HepG2 (cell line): ENCODE results near the gene MSANTD2. TPM values are rescaled to one million over a fixed set of nuclear protein-coding genes. Genes with fewer than 3 reads are reported as not detected.

Source experiments
- ATF7-NPFF ChIP-seq: sonication (generic); formaldehyde crosslinking; IDR thresholded peaks from 2 replicates; pipeline ENCODE4 v1.8.1; 2023; ENCODE audit warnings: mild to moderate bottlenecking, low read depth, missing genetic modification reagents, moderate library complexity
- HDAC1 ChIP-seq: sonication (generic); formaldehyde crosslinking; IDR thresholded peaks from 2 replicates; pipeline ENCODE4 v1.5.1; 2020; ENCODE audit warnings: mild to moderate bottlenecking, missing genetic modification reagents
- HNRNPH1 ChIP-seq: fragments of 200-400 bp; formaldehyde crosslinking; optimal IDR thresholded peaks from 2 replicates; pipeline ENCODE3; 2017; ENCODE audit warnings: mild to moderate bottlenecking, low read depth, low read length
- HNRNPK ChIP-seq: fragments of 200-400 bp; formaldehyde crosslinking; IDR thresholded peaks from 2 replicates; pipeline ENCODE4 v1.6.1; 2018; ENCODE audit warnings: low read length, low read depth, moderate library complexity, mild to moderate bottlenecking; ENCODE audit not compliant: poor library complexity, severe bottlenecking
- IKZF5 ChIP-seq: IDR thresholded peaks from 2 replicates; pipeline ENCODE4 v1.6.1; 2018; ENCODE audit warnings: missing genetic modification reagents, mild to moderate bottlenecking, missing compliant biosample characterization
- KLF13 ChIP-seq: sonication (generic); formaldehyde crosslinking; IDR thresholded peaks from 2 replicates; pipeline ENCODE4 v1.4.0; 2020; ENCODE audit warnings: mild to moderate bottlenecking, missing genetic modification reagents
- KLF6 ChIP-seq: IDR thresholded peaks from 2 replicates; pipeline ENCODE4 v1.8.0; 2016; ENCODE audit warnings: missing biosample characterization, missing genetic modification reagents
- MXD4 ChIP-seq: IDR thresholded peaks from 2 replicates; pipeline ENCODE4 v1.6.1; 2016; ENCODE audit warnings: mild to moderate bottlenecking, missing biosample characterization, missing genetic modification reagents
- NR1H2 ChIP-seq: sonication (generic); formaldehyde crosslinking; IDR thresholded peaks from 2 replicates; pipeline ENCODE4 v1.8.1; 2022; ENCODE audit warnings: low read depth, missing genetic modification reagents, borderline replicate concordance
- PBX3 ChIP-seq: sonication (generic); formaldehyde crosslinking; IDR thresholded peaks from 2 replicates; pipeline ENCODE4 v1.8.1; 2023; ENCODE audit warnings: missing genetic modification reagents, inconsistent platforms, borderline replicate concordance
- SP4 ChIP-seq: sonication (generic); formaldehyde crosslinking; IDR thresholded peaks from 2 replicates; pipeline ENCODE4 v1.8.1; 2023; ENCODE audit warnings: mild to moderate bottlenecking, missing genetic modification reagents
- TBX3 ChIP-seq: fragments of 450-650 bp; IDR thresholded peaks from 2 replicates; pipeline ENCODE4 v1.6.1; 2017; ENCODE audit warnings: antibody characterized with exemption, mild to moderate bottlenecking, inconsistent platforms, borderline replicate concordance
- USF2 ChIP-seq, 2 experiments: sonication (generic) in 1 of 2; formaldehyde crosslinking in 1 of 2; IDR thresholded peaks; 2 replicates each; pipeline versions ENCODE4 v1.5.1 to v1.6.1; 2011 to 2020; ENCODE audit warnings: borderline replicate concordance in 1 of 2, low read depth in 1 of 2, low read length in 1 of 2, mild to moderate bottlenecking in 1 of 2, missing genetic modification reagents in 1 of 2, moderate library complexity in 1 of 2
- ZFP36L1 ChIP-seq: sonication (generic); formaldehyde crosslinking; IDR thresholded peaks from 2 replicates; pipeline ENCODE4 v1.8.0; 2022; ENCODE audit warnings: mild to moderate bottlenecking, missing genetic modification reagents, moderate library complexity
- ZNF331 ChIP-seq: sonication (generic); formaldehyde crosslinking; IDR thresholded peaks from 2 replicates; pipeline ENCODE4 v1.4.0; 2020; ENCODE audit warnings: missing genetic modification reagents
- ZNF350 ChIP-seq: sonication (generic); formaldehyde crosslinking; IDR thresholded peaks from 2 replicates; pipeline ENCODE4 v1.4.0; 2020; ENCODE audit warnings: mild to moderate bottlenecking, low read depth, missing genetic modification reagents, borderline replicate concordance
- ZNF383 ChIP-seq: sonication (generic); formaldehyde crosslinking; IDR thresholded peaks from 2 replicates; pipeline ENCODE4 v1.4.0; 2020; ENCODE audit warnings: missing genetic modification reagents, mild to moderate bottlenecking, borderline replicate concordance
- ZNF547 ChIP-seq: sonication (generic); formaldehyde crosslinking; IDR thresholded peaks from 2 replicates; pipeline ENCODE4 v1.5.1; 2020; ENCODE audit warnings: mild to moderate bottlenecking, missing genetic modification reagents
- ZNF703 ChIP-seq: sonication (generic); formaldehyde crosslinking; IDR thresholded peaks from 2 replicates; pipeline ENCODE4 v1.5.1; 2020; ENCODE audit warnings: missing genetic modification reagents, mild to moderate bottlenecking, moderate library complexity, borderline replicate concordance
- ZNF749 ChIP-seq: sonication (generic); formaldehyde crosslinking; IDR thresholded peaks from 2 replicates; pipeline ENCODE4 v1.8.0; 2022; ENCODE audit warnings: mild to moderate bottlenecking, missing genetic modification reagents, moderate library complexity, borderline replicate concordance
- ZNF782 ChIP-seq: sonication (generic); formaldehyde crosslinking; IDR thresholded peaks from 2 replicates; pipeline ENCODE4 v1.4.0; 2020; ENCODE audit warnings: missing genetic modification reagents, mild to moderate bottlenecking, borderline replicate concordance
- ZNF879 ChIP-seq: sonication (generic); formaldehyde crosslinking; IDR thresholded peaks from 2 replicates; pipeline ENCODE4 v1.8.1; 2023; ENCODE audit warnings: missing genetic modification reagents
- ZNF883 ChIP-seq: sonication (generic); formaldehyde crosslinking; IDR thresholded peaks from 2 replicates; pipeline ENCODE4 v1.5.1; 2020; ENCODE audit warnings: mild to moderate bottlenecking, missing genetic modification reagents; ENCODE audit errors: not compliant biosample characterization
- polyA plus RNA-seq, 8 experiments: library from polyadenylated mRNA; depleted of rRNA in 3 of 8; stranded (reverse) in 7 of 8; unstranded in 1 of 8; fragments of >200 nt; fragmentation: Illumina TruSeq in 4 of 8; extraction: Trizol in 4 of 8; gene quantifications; 2 replicates each; pipeline versions ENCODE4 v1.2.1 to v1.2.3, GENCODE V29; 2011 to 2016; ENCODE audit warnings: low read depth in 4 of 8, missing spikeins in 1 of 8, mixed read lengths in 1 of 8; ENCODE audit not compliant: insufficient read depth in 1 of 8
- total RNA-seq, 5 experiments: library from RNA; depleted of rRNA; stranded (reverse); fragments of >200 nt; fragmentation: Illumina TruSeq; extraction: Trizol; gene quantifications; 2 replicates each; pipeline ENCODE4 v1.2.3, GENCODE V29; 2016; ENCODE audit warnings: low read depth in 1 of 5

The MSANTD2 gene
- total and polyA plus RNA-seq, 2 of the 13 experiments (the other 11 are each of a cell fraction or from before 2014, with no cell fraction given): 8.7 to 10.1 TPM

GRCh38 chr11:124758355-124759265 is 41.6 kb downstream of the MSANTD2 start (continued):
- TF ChIP-seq NR1H2 (CRISPR knock-in tag): no peak
- TF ChIP-seq ZNF883 (CRISPR knock-in tag): no peak
- TF ChIP-seq MXD4 (CRISPR knock-in tag): no peak
- no peak for TF ChIP-seq PBX3 (CRISPR knock-in tag)
- TF ChIP-seq ZNF782: no peak
- no peak for TF ChIP-seq USF2 (IDR thresholded peaks at IDR 0.05; ENCODE audit: low read depth, low read length)
- no peak for TF ChIP-seq USF2 (CRISPR knock-in tag; IDR thresholded peaks at IDR 0.05; ENCODE audit: borderline replicate concordance)
- no peak for TF ChIP-seq ZNF383
- TF ChIP-seq ATF7-NPFF (CRISPR knock-in tag): no peak; the same call in 1 of the 2 replicates
- no peak for TF ChIP-seq ZFP36L1
- 0 out of 2 replicates have a peak, but pooled peaks have one; percentile 12 for TF ChIP-seq KLF6 (CRISPR knock-in tag)
- TF ChIP-seq SP4: no peak; the same call in 1 of the 2 replicates
- TF ChIP-seq ZNF749 (CRISPR knock-in tag): no peak
- TF ChIP-seq ZNF350: peak; percentile 22; the same call in 1 of the 2 replicates
- no peak for TF ChIP-seq HNRNPH1
- TF ChIP-seq ZNF879 (CRISPR knock-in tag): no peak
- TF ChIP-seq HDAC1 (CRISPR knock-in tag): 0 out of 2 replicates have a peak, but pooled peaks have one; percentile 36
- 0 out of 2 replicates have a peak, but pooled peaks have one; percentile 17 for TF ChIP-seq IKZF5 (CRISPR knock-in tag)
- TF ChIP-seq KLF13 (CRISPR knock-in tag): no peak
- TF ChIP-seq TBX3: no peak
- TF ChIP-seq ZNF331 (CRISPR knock-in tag): no peak
- no peak for TF ChIP-seq ZNF703
- TF ChIP-seq HNRNPK: no peak
- 0 out of 2 replicates have a peak, but pooled peaks have one; percentile 9 for TF ChIP-seq ZNF547 (CRISPR knock-in tag)
